ENCODE results near the gene TENM4. TPM values are rescaled to one million over a fixed set of nuclear protein-coding genes. Genes with fewer than 3 reads are reported as not detected.
A peak's percentile ranks its signal among the peaks of the same experiment; 100 is the strongest.

The TENM4 gene
- polyA plus RNA-seq, 1 experiment = 5.5 TPM

GRCh38 chr11:78742430-78742829 is 698.4 kb downstream of the TENM4 start:
- CTCF ChIA-PET = interaction anchor here (1.7 kb wide), 1 partner anchor 27 kb away, joined by 7 read pairs; no protein-coding TSS in a partner anchor
- no peak for TF ChIP-seq CTCF (IDR thresholded peaks at IDR 0.05; ENCODE audit: low read depth, low read length)
- no peak overlapping the region for H3K4me3 ChIP-seq (ENCODE audit: low read depth, low read length)
- DNase-seq (ENCODE audit: low read depth, low spot score) = no peak
- POLR2A ChIA-PET = no interaction called here
- no peak overlapping the region for H3K27ac ChIP-seq (ENCODE audit: low read depth, low read length)
- H3K27me3 ChIP-seq (ENCODE audit: control insufficient read depth, insufficient read depth, low read length) = no peaks in the 10 kb centered on the region
- H3K9me3 ChIP-seq (ENCODE audit: control insufficient read depth, insufficient read depth, low read length) = no peaks in the 10 kb centered on the region

- POLR2A ChIA-PET = no interaction called here
- Histone ChIP-seq H3K27me3 (ENCODE audit: control insufficient read depth, insufficient read depth, low read length) (no peaks in the 10 kb centered on the region), H3K27ac (ENCODE audit: low read depth, low read length) (no peak overlapping the region), H3K4me3 (ENCODE audit: low read depth, low read length) (no peak overlapping the region), H3K9me3 (ENCODE audit: control insufficient read depth, insufficient read depth, low read length) (no peaks in the 10 kb centered on the region)
- CTCF ChIA-PET = no interaction called here
- no peak for TF ChIP-seq CTCF (IDR thresholded peaks at IDR 0.05; ENCODE audit: low read depth, low read length)
- DNase-seq (ENCODE audit: low read depth, low spot score) = no peak
These were observed 699.1 kb downstream of the TENM4 start for GRCh38 chr11:78741741-78742140.

GRCh38 chr11:78740199-78741071 is 700.4 kb downstream of the TENM4 start:
- no peak for TF ChIP-seq CTCF (IDR thresholded peaks at IDR 0.05; ENCODE audit: low read depth, low read length)
- no peak overlapping the region for H3K27ac ChIP-seq (ENCODE audit: low read depth, low read length)
- no peaks in the 10 kb centered on the region for H3K27me3 ChIP-seq (ENCODE audit: control insufficient read depth, insufficient read depth, low read length)
- POLR2A ChIA-PET = no interaction called here
- no peak for DNase-seq (ENCODE audit: low read depth, low spot score)
- H3K9me3 ChIP-seq (ENCODE audit: control insufficient read depth, insufficient read depth, low read length) = no peaks in the 10 kb centered on the region
- no peak overlapping the region for H3K4me3 ChIP-seq (ENCODE audit: low read depth, low read length)
- CTCF ChIA-PET = interaction anchor here (1.5 kb wide), 1 partner anchor 25 kb away, joined by 4 read pairs; no protein-coding TSS in a partner anchor

- no peak for TF ChIP-seq CTCF (IDR thresholded peaks at IDR 0.05; ENCODE audit: low read depth, low read length)
- H3K27ac ChIP-seq (ENCODE audit: low read depth, low read length) = no peak overlapping the region
- CTCF ChIA-PET = interaction anchor here (5.1 kb wide), 1 partner anchor 22 kb away, joined by 26 read pairs; no protein-coding TSS in a partner anchor
- H3K27me3 ChIP-seq (ENCODE audit: control insufficient read depth, insufficient read depth, low read length) = no peaks in the 10 kb centered on the region
- H3K9me3 ChIP-seq (ENCODE audit: control insufficient read depth, insufficient read depth, low read length) = no peaks in the 10 kb centered on the region
- POLR2A ChIA-PET = no interaction called here
- peak; percentile 6 for DNase-seq (ENCODE audit: low read depth, low spot score)
- H3K4me3 ChIP-seq (ENCODE audit: low read depth, low read length) = no peak overlapping the region
These were observed 702.9 kb downstream of the TENM4 start for GRCh38 chr11:78737891-78738290.

DNA sequence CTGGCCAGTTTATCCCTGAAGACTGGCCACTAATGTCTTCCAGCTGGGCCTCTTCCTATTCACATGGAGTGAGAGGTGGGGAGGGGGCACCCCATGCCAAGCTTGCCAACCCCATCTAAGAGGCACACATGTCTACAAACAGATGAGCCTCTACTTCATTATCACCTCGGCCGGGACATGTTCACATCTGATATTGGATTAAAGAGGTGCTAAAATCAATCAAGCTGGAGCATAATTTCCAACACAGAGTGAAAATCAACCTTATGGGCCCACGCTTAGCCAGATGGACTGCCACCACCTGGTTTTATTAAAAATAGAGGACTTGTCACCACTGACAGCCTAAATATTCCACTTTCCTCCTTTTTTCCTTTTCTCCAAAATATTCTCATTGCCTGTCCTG is 703.5 kb downstream of the TENM4 start:
- TF ChIP-seq CTCF (IDR thresholded peaks at IDR 0.05; ENCODE audit: low read depth, low read length) = no peak
- DNase-seq (ENCODE audit: low read depth, low spot score) = no peak
- CTCF ChIA-PET = interaction anchor here (5.1 kb wide), 1 partner anchor 21 kb away, joined by 26 read pairs; no protein-coding TSS in a partner anchor

More for the DNA sequence above, 703.5 kb downstream of the TENM4 start:
- Histone ChIP-seq H3K4me3 (ENCODE audit: low read depth, low read length) (no peak overlapping the region), H3K27ac (ENCODE audit: low read depth, low read length) (no peak overlapping the region), H3K27me3 (ENCODE audit: control insufficient read depth, insufficient read depth, low read length) (no peaks in the 10 kb centered on the region), H3K9me3 (ENCODE audit: control insufficient read depth, insufficient read depth, low read length) (no peaks in the 10 kb centered on the region)
- POLR2A ChIA-PET = no interaction called here
